ENCODE results near the gene ZNF598. TPM values are rescaled to one million over a fixed set of nuclear protein-coding genes. Genes with fewer than 3 reads are reported as not detected.

Gene ZNF598
- total RNA-seq, 1 experiment from 2014 or later: 86.5 TPM

GRCh38 chr16:1978476-1979120 lies 31.0 kb downstream of the ZNF598 start:
- peaks cover 21% of the 10 kb centered on the region for H3K27me3 ChIP-seq
- peaks cover 41% of the 10 kb centered on the region for H3K36me3 ChIP-seq
- DNase-seq: no peak

GRCh38 chr16:1977875-1978268 lies 31.7 kb downstream of the ZNF598 start:
- no peak for DNase-seq
- H3K36me3 ChIP-seq: peaks cover 43% of the 10 kb centered on the region
- no peaks in the 10 kb centered on the region for H3K9me3 ChIP-seq
- H3K4me3 ChIP-seq: no peak overlapping the region
- H3K27me3 ChIP-seq: peaks cover 19% of the 10 kb centered on the region

More at GRCh38 chr16:1978476-1979120, 31.0 kb downstream of the ZNF598 start:
- Histone ChIP-seq H3K4me3 (no peak overlapping the region), H3K9me3 (no peaks in the 10 kb centered on the region)

- no peak for DNase-seq
- Histone ChIP-seq H3K4me3 (no peak overlapping the region), H3K36me3 (peaks cover 43% of the 10 kb centered on the region), H3K9me3 (no peaks in the 10 kb centered on the region), H3K27me3 (peaks cover 19% of the 10 kb centered on the region)
These were observed 32.4 kb downstream of the ZNF598 start for GRCh38 chr16:1976951-1977874.

- Histone ChIP-seq H3K4me3 (no peak overlapping the region), H3K36me3 (peaks cover 43% of the 10 kb centered on the region), H3K27me3 (peaks cover 13% of the 10 kb centered on the region), H3K9me3 (no peaks in the 10 kb centered on the region)
- DNase-seq: no peak
These were observed 33.5 kb downstream of the ZNF598 start for GRCh38 chr16:1976216-1976520.

DNA sequence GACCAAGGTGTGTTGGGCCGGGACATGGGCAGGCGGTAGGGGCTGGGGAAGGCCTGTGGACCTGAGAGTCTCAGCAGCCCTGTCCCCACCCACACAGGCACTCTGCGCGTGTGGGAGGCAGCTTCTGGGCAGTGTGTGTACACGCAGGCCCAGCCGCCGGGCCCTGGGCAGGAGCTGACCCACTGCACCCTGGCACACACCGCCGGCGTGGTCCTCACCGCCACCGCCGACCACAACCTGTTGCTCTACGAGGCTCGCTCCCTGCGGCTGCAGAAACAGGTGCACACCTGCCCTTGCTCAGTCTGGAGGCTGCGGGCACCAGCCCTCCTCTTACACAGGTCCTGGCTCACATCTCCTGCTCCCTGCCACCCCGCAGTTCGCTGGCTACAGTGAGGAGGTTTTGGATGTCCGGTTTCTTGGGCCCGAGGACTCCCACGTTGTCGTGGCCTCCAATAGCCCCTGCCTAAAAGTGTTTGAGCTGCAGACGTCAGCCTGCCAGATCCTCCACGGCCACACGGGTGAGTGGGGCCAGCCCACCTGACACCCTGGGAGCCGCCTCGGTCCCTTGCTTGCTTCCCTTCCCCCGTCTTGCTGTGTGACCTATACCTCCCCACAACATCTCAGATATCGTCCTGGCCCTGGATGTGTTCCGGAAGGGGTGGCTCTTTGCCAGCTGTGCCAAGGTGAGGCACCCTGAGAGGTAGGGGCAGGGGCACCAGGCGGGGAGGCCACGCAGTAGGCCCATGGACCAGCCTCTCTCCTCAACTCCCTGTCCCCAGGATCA lies 34.0 kb downstream of the ZNF598 start:
- peaks cover 43% of the 10 kb centered on the region for H3K36me3 ChIP-seq
- H3K4me3 ChIP-seq: no peak overlapping the region
- peaks cover 8% of the 10 kb centered on the region for H3K27me3 ChIP-seq
- no peak for DNase-seq
- no peaks in the 10 kb centered on the region for H3K9me3 ChIP-seq

GRCh38 chr16:1974157-1975070 lies 35.2 kb downstream of the ZNF598 start:
- no peak for DNase-seq
- Histone ChIP-seq H3K36me3 (peaks cover 43% of the 10 kb centered on the region), H3K27me3 (no peaks in the 10 kb centered on the region), H3K4me3 (no peak overlapping the region), H3K9me3 (no peaks in the 10 kb centered on the region)

GRCh38 chr16:1973461-1974156 lies 36.0 kb downstream of the ZNF598 start:
- H3K9me3 ChIP-seq: no peaks in the 10 kb centered on the region
- H3K4me3 ChIP-seq: peak overlapping the region; percentile 83
- H3K36me3 ChIP-seq: peaks cover 40% of the 10 kb centered on the region
- no peak for DNase-seq
- H3K27me3 ChIP-seq: no peaks in the 10 kb centered on the region

DNA sequence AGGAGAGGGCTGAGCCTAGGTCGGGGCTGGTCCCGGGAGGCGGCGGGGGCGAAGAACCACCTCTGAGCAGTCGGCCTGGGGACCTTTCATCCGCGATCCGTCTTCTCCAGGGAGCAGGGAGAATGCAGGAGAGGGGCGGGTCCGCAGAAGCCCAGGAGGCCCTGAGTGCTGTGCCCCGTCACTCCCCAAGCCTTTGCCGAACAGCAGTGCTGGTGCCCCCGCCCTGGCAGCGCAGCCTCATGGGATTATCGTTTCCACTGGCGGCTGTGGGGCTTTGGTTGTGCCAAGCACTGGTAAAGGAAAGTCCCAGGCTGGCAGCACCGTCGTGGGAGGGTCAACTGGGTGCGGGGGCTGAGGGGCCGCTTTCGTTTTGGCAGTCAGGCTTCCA lies 37.1 kb downstream of the ZNF598 start:
- H3K4me3 ChIP-seq: peak overlapping the region; percentile 83
- H3K27me3 ChIP-seq: no peaks in the 10 kb centered on the region
- H3K9me3 ChIP-seq: no peaks in the 10 kb centered on the region
- H3K36me3 ChIP-seq: peaks cover 30% of the 10 kb centered on the region
- DNase-seq: peak; percentile 51

GRCh38 chr16:1971796-1972489 lies 37.7 kb downstream of the ZNF598 start, which contains the start of gene TBL3:
TBL3 (plus strand) TSS chr16:1972053; CDS start chr16:1972165, 112 bp downstream.
- no peaks in the 10 kb centered on the region for H3K27me3 ChIP-seq
- H3K9me3 ChIP-seq: no peaks in the 10 kb centered on the region
- peak; percentile 97 for DNase-seq
- peak within 1 kb of the TSS; percentile 83 for H3K4me3 ChIP-seq
- peaks cover 30% of the 10 kb centered on the region for H3K36me3 ChIP-seq

DNA sequence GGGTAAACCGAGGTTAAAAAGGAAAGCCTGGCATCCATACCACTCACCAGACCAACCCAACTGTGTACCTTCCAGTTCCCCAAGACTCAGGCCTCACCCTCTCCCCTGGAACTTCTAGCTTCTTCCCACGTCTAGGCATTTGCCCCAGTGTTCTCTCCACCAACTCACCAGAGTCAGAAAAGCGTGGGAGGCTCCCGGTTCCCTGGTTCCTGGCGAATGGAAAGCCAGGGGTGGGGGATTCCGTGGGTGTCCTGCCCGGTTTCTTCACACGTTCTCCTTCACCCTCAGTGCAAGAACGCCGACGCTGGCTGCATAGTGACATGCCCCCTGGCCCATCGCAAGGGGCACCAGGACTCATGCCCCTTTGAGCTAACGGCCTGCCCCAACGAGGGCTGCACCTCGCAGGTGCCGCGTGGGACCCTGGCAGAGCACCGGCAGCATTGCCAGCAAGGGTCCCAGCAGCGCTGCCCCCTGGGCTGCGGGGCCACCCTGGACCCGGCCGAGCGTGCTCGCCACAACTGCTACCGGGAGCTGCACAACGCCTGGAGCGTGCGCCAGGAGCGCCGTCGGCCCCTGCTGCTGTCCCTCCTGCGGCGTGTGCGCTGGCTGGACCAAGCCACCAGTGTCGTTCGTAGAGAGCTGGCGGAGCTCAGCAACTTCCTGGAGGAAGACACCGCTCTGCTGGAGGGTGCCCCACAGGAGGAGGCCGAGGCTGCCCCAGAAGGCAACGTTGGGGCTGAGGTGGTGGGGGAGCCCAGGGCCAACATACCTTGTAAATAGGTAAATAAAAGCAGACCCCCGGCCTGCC lies 41.3 kb downstream of the ZNF598 start:
- Histone ChIP-seq H3K4me3 (no peak overlapping the region), H3K9me3 (no peaks in the 10 kb centered on the region; the same call in 1 of the 2 replicates), H3K27me3 (no peaks in the 10 kb centered on the region), H3K36me3 (peaks cover 31% of the 10 kb centered on the region)
- DNase-seq: no peak

DNA sequence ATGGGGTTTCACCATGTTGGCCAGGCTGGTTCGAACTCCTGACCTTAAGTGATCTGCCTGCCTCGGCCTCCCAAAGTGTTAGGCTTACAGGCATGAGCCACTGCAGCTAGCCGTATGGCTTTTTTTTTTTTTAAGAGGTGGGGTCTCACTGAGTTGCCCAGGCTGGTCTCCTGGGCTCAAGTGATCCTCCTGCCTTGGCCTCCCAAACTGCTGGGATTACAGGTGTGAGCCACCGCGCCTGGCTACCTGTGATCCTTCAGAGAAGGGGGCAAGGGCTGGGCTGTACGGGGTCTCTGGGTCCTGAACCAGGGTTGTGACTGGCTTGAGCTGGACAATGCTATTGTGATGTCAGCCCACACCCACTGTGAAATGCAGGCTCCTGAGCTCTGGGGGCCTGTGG lies 43.2 kb downstream of the ZNF598 start, which contains the start of gene RNF151:
RNF151 (plus strand) TSS at position 397 of the 400 bp plus-strand sequence. CDS start 26 bp downstream, outside the sequence.
- peak within 1 kb of the TSS; percentile 99 for H3K4me3 ChIP-seq
- no peaks in the 10 kb centered on the region; the same call in 1 of the 2 replicates for H3K9me3 ChIP-seq
- no peak for DNase-seq
- H3K36me3 ChIP-seq: peaks cover 49% of the 10 kb centered on the region
- H3K27me3 ChIP-seq: no peaks in the 10 kb centered on the region

DNA sequence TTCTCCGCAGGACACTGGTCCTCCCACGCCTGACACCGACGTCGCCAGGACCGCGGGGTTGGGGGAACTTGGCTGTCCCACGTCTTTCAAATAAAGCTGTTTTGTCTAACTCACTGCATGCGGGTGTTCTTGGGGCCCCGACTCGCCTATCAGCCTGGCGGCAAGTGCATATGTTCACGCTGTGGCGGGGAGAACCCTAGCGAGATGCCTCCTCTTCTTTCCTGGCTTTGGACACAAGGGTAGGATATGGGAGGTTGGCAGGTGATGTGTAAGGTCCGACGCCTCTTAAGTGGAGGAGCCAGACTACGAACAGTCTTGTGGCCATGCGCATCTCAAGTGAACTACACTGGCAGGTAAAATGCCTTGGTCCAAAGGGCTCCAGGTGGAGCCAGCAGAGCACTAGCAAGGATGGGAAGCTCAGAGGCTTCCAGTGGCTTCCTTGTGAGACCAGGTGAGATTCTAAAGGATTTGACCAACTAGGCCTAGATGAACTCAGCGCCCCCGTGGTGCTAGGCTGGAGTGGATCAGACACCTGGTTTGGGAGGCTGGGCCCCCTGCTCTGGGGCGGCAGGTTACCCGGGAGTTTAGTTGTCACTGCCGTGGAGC lies 44.1 kb downstream of the ZNF598 start:
- Histone ChIP-seq H3K36me3 (peaks cover 55% of the 10 kb centered on the region), H3K27me3 (no peaks in the 10 kb centered on the region), H3K9me3 (no peaks in the 10 kb centered on the region; the same call in 1 of the 2 replicates), H3K4me3 (peak overlapping the region; percentile 99)
- no peak for DNase-seq

- Histone ChIP-seq H3K4me3 (peak within 1 kb of the TSS; percentile 99), H3K9me3 (no peaks in the 10 kb centered on the region; the same call in 1 of the 2 replicates), H3K36me3 (peaks cover 55% of the 10 kb centered on the region), H3K27me3 (no peaks in the 10 kb centered on the region)
- DNase-seq: peak; percentile 100
These were observed 44.9 kb downstream of the ZNF598 start, which contains the start of gene RPS2 for GRCh38 chr16:1964506-1965395. RPS2 (minus strand) TSS chr16:1964826; CDS start chr16:1964625, 201 bp downstream.

All from MG63 (cell line).